Fibroblast of gingiva (primary cell): Measurements from ENCODE around the gene METAP1D.
"Not testable (repeated sequence)": the region's sequence is repeated elsewhere in the genome, so short reads cannot be mapped to it uniquely, and the experiment has no call there.

Experiments
- DNase-seq: peaks from one replicate; pipeline ENCODE4 v3.0.0-alpha.2; 2011; ENCODE audit warnings: low read depth

The METAP1D gene

GRCh38 chr2:172102391-172103359, 102.9 kb downstream of the METAP1D start, which contains the start of gene DLX2:
DLX2 (minus strand) TSS chr2:172102900; CDS start chr2:172102538, 362 bp downstream.
- peak; percentile 94 for DNase-seq

GRCh38 chr2:172103471-172104272, 103.9 kb downstream of the METAP1D start:
- DNase-seq: peak; percentile 87

GRCh38 chr2:172105471-172106107, 105.8 kb downstream of the METAP1D start:
- no peak for DNase-seq

GRCh38 chr2:172106108-172106961, 106.6 kb downstream of the METAP1D start:
- DNase-seq: peak; percentile 59

- DNase-seq: no peak
Observed at GRCh38 chr2:172107690-172108586, 108.2 kb downstream of the METAP1D start.

GRCh38 chr2:172108587-172108930, 108.8 kb downstream of the METAP1D start:
- DNase-seq: no peak

- DNase-seq: no peak
Observed at GRCh38 chr2:172109256-172109987, 109.7 kb downstream of the METAP1D start.

- DNase-seq: no peak
Observed at GRCh38 chr2:172109988-172110811, 110.4 kb downstream of the METAP1D start.

GRCh38 chr2:172113617-172114016, 113.9 kb downstream of the METAP1D start:
- DNase-seq: peak; percentile 52

- DNase-seq: not testable (repeated sequence)
Observed at GRCh38 chr2:172114176-172114575, 114.4 kb downstream of the METAP1D start.

GRCh38 chr2:172114579-172114978, 114.8 kb downstream of the METAP1D start:
- DNase-seq: no peak

GRCh38 chr2:172116107-172116506, 116.4 kb downstream of the METAP1D start:
- no peak for DNase-seq

- DNase-seq: peak; percentile 67
Observed at GRCh38 chr2:172119089-172119488, 119.3 kb downstream of the METAP1D start.

- DNase-seq: no peak
Observed at GRCh38 chr2:172120118-172120517, 120.4 kb downstream of the METAP1D start.

- DNase-seq: peak; percentile 62
Observed at GRCh38 chr2:172128484-172128883, 128.7 kb downstream of the METAP1D start.

GRCh38 chr2:172129404-172129803, 129.7 kb downstream of the METAP1D start:
- DNase-seq: no peak
